Jurkat, Clone E6-1 (cell line): ENCODE data around the gene NPIPB2.

Experiments used
- DNase-seq: peaks from one replicate; pipeline ENCODE4 v3.0.0-alpha.2; 2011; ENCODE audit warnings: low read depth, low spot score
- H3K4me3 ChIP-seq: 2 replicates; pipeline ENCODE4 v1.5.1; 2011; ENCODE audit warnings: mild to moderate bottlenecking, low read length, control low read depth, moderate library complexity

The NPIPB2 gene

DNA sequence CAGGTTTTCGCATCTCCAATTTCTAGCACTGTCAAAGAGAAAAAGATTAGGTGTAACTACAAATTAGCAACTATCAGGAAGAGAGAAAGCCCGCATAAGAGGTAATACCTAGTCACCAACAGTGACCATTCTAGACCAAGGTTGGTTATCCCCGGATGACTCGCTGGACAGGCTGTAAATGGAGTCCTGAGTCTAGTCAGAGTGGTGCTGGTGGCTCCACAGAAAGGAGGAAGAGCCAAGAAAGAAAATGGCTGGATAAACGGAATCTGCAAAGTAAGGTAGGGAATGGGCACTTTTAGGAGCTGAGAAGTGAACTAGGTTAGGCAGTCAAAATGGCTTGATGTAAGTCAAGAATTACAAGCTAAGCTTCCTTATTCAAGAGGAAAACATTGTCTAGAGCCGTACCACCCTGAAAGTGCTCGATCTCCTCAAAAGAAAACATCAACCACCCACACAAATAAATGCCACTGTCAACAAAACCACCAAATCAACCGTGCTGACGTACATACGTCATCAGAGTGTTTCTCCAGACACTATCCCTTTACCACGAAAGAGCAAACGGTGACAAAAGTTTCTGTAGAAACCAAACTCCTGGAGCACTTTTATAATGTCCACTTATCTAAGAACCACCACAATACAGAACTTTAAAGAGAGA, 28.3 kb downstream of the NPIPB2 start:
- no peak for DNase-seq
- peak overlapping the region; percentile 83 for H3K4me3 ChIP-seq

DNA sequence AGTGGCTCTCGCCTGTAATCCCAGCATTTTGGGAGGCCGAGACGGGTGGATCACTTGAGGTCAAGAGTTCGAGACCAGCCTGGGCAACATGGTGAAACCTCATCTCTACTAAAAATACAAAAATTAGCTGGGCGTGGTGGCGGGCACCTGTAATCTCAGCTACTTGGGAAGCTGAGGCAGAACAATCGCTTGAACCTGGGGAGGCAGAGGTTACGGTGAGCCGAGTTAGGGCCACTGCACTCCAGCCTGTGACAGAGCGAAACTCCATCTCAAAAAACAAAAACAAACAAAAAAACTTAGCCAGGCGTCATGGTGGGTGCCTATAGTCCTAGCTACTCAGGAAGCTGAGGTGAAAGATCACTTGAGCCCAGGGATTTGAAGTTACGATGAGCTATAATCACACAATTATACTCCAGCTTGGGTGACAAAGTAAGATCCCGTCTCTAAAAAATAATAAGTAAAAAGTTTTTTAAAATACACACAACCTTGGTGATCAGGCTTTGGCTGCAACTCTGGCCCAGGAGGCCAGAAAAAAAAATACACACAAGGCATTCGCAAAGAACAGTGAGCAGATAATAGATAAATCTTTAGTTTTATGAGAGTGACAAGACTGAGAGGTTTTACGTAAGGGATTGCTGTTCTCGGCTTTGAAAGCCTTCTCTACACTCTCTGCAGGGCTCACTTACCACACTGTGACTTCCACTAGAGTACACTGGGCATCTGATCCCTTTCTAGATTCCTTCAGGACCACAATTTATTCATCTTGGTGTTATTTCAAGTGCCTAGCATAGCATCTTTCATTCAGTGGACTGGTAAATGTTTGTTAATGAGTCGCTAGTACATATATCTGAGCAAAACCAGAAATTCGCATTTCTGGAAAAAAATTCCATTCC, 31.9 kb downstream of the NPIPB2 start:
- DNase-seq, result no peak
- no peak overlapping the region for H3K4me3 ChIP-seq

DNA sequence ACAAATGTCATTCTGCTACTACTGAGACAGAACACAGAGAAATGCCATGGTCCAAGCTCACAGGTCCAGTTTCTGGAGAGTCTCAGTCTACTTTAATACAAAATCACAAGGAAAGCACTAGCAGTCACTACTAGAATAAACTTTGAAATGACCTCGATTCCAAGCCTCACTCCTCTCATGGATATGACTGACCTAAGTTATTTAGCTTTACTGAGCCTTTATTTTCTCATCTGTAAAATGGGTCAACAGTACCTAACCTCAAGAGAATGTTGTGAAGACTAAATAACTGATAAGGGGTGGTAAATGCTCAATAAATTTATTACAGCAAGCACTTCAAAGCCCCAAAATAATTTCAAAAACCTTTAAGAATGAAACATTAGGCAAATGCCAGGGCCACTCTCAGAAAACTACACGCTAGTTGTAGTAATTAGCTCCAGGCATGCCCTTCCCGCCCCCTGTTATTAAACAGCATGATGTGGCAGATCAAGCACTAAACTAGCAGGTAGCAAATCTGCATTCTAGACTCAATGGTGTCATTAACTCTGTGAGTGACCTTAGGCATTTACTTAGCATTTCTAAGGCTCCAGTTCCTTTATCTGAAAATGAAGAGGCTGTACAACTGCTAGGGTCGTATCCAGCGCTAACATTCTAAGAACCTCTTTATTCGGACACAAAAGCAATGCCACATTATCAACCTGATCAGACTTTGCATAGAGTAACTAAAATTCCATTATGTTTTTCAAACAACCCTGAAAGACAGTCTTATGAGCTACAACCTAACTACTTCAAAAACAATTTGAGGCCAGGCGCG, 34.5 kb downstream of the NPIPB2 start:
- DNase-seq, result no peak
- H3K4me3 ChIP-seq, result no peak overlapping the region

DNA sequence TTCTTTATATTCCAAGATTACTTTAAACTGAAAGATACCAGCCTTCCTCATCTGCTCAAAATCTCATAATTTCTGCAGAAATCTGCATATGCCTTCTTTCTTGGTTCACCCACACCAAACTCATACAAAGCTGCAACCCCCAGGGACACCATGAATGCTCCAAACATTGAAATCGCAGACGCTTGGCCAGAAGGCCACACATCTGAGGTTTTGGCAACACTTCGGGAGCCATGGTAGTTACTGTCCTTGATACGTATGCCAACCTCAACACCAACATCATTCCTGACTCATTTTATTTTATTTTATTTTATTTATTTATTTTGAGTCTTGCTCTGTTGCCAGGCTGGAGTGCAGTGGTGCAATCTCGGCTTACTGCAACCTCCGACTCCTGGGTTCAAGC, 37.9 kb downstream of the NPIPB2 start:
- no peak overlapping the region for H3K4me3 ChIP-seq
- DNase-seq, result no peak

DNA sequence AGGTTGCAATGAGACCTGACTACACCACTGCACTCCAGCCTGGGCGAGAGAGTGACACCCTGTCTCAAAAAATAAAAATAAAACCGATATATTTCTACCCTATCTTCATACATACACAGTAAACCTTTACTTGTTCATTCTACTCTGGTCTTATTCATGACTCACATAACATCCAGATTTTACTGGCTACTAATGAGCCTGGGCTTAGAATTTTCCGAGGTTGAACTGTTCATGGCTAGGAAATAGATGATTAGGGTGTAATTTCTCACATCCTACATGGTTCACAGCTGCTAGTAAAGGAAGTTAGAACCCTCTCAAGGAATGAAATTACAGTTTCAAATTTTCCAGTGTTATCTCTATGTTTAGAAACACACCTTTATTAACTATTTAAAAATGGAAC, 40.8 kb downstream of the NPIPB2 start:
- no peak for DNase-seq
- no peak overlapping the region for H3K4me3 ChIP-seq

DNA sequence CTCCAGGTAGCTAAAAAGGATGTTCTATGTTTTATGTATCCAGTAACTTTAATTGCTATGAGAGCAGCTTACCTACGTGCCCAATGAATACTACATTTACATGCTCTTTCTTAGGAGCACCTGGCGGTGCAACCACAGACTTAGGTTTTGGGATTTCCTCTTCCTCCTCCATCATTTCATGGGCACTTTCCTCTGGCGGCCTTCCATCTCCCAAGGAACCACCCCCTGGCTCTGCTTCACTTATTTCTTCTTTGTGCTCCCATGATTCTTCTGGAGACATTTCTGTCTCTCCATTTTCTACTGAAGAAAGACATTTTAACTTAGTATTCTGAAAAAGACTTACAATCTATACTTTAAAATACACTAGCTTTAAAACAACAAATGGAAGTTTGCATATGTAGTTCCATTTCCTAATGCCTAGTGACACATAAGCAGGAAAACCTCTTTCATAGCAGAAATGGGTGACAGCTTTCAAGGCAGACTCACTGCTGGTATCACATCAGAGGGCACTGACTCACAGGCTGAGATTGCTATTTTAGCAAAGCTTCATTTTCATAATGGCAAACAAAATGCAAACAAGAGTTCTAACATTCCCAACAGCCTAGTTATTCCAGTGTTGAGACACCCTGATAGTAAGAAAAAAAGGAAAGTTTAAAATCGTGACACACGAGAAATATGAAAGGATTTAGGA, 45.2 kb downstream of the NPIPB2 start:
- DNase-seq, result no peak
- no peak overlapping the region for H3K4me3 ChIP-seq

DNA sequence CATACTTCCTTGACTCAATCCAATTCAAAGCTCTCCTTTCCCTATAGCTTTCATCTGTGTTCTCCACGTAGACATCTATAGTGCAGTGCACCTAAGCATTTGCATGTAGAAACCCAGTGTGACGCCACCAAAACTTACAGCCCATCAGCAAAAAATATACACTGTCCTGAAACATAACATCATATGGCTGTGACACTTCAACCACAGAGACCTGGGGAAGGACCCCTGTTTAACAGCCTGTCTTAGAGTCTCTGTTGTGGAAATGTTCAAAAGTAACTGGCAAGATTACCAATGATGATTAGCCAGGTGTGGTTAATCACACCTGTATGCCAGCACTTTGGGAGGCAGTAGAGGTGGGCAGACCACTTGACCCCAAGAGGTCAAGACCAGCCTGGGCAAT, 48.3 kb downstream of the NPIPB2 start:
- no peak overlapping the region for H3K4me3 ChIP-seq
- no peak for DNase-seq

DNA sequence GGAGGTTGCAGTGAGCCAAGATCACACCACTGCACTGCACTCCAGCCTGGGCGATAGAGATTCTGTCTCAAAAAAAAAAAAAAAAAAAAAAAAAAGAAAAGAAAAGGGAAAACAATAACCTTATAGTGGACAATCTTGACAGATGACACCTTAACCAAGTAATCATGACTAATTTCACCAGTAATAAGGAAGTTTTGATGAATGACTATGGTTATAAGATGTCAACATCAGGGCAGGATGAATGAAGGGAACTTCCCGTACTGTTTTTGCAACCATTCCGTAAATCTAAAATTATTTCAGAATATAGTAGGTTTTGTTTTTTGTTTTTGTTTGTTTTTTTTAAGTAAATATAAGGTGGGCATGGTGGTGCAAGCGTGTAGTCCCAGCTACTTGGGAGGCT, 49.1 kb downstream of the NPIPB2 start:
- DNase-seq, result no peak
- H3K4me3 ChIP-seq, result no peak overlapping the region

DNA sequence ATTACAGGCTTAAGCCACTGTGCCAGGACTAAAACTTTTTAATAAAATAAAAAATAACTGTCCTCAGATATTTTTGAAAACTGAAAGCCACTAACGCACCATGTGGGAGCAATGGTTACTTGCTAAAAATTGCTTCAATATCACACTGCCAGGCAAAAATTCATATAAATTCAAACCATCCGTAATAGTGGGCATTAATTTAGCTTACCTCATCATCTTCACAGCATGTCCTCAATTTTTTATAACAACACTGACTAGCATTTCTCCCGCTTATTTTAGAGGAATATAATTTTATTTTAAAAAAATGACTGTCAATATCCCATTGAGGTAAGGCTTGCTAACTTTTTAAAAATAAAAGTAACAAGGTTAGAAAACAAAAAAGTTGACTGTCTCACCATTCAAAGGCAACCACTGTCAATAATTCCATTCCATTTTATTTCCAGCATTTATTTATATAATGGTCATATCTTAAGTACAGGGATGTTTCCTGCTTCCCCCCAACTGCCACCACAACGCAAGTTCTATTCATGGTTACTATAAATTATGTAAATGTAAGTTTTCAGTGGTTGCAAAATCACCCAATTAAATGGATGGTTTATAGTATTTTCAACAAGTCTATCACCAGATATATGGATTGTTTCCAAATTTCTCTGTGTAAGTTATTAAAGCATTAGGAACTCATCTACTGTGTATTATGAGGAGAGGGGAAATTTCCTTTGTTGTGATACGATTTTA, 51.4 kb downstream of the NPIPB2 start:
- no peak for DNase-seq
- no peak overlapping the region for H3K4me3 ChIP-seq

DNA sequence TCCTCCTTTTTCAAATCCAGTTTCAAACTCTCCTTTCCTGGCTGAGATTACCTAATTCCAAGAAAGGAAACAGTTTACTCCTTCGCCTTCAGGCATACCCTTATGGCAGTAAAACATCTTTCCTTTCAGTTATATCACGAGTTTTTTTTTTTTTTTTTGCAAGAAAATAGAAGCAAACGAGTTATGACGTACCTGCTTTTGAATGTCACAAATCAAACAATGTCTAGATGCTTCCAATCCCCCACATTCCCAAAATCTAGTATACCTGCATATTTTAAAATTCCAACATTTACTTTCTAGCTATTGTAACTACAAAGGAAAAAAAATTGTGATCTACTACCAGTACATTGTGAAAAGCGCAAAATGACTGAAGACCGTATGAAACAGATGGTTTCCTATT, 55.0 kb downstream of the NPIPB2 start:
- no peak for DNase-seq

DNA sequence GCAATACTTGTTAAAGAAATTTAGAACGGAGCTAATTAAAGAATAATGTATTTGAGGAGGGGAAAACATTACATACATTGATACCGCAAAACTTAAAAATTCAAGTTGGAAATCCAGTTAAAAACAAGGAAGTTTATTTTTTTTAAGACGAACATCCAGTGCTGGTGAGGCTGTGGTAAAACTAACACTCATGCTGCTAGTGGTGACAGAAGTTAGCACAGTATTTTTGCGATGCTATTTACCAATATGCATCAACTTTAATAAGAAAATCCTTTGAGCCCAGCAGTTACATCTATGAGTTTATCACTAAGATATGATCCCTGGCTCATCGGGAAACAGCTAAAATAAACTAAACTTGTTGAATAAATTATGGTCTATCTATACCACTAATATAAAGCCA, 57.8 kb downstream of the NPIPB2 start:
- H3K4me3 ChIP-seq, result no peak overlapping the region
- DNase-seq, result no peak

More for the DNA sequence above, 55.0 kb downstream of the NPIPB2 start:
- no peak overlapping the region for H3K4me3 ChIP-seq

DNA sequence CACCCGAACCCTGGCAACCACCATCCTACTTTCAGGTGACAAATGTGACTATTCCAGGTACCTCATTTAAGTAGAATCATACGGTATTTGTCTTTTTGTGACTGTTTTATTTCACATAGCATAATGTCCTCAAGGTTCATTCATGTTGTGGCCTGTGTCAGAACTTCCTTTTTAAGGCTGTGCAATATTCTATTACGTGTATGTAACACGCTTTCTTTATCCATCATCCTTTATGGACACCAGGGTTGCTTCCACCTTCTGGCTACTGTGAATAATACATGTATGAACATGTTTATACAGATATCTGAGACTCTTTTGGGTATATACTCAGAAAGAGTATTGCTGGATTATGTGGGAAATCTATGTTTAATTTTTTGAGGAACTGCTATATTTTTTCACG, 61.8 kb downstream of the NPIPB2 start:
- DNase-seq, result no peak
- H3K4me3 ChIP-seq, result no peak overlapping the region

DNA sequence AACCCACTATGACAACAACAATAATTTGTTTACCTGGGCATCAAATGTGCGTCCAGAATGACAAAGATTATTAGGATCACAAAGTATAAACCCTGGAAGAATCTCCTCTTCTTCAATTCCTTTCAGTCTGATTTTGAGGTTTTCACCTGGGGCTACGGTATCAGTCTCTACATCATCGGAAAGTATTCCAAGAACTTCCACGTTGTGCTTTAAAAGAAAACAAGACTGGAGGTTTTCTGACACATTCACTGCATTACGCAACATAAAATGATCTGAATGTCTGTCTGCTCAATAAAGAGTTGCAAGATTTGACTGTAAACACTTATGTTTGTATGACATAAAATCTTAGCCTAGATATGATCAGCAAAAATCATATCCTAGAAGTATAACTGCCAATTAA, 64.5 kb downstream of the NPIPB2 start:
- no peak overlapping the region for H3K4me3 ChIP-seq
- DNase-seq, result no peak
